CD14-positive monocyte (primary cell): ENCODE measurements around the gene HNRNPF. TPM values are rescaled to one million over a fixed set of nuclear protein-coding genes. Genes with fewer than 3 reads are reported as not detected.
A peak's percentile ranks its signal among the peaks of the same experiment; 100 is the strongest.

Source experiments
- DNase-seq, 3 donors: peaks; one replicate each; pipeline ENCODE4 v3.0.0-alpha.2; 2011 to 2022
- H2AFZ ChIP-seq: 2 replicates; pipeline ENCODE4 v1.6.0; 2012; ENCODE audit warnings: mild to moderate bottlenecking, low read depth, low read length, inconsistent platforms; ENCODE audit not compliant: insufficient read depth, poor library complexity, severe bottlenecking
- H3K27ac ChIP-seq, 2 donors: 1 replicate in 1 of 2; 2 replicates in 1 of 2; pipeline ENCODE4 v1.5.1; 2012 to 2013; ENCODE audit warnings: low read length in 2 of 2, control low read depth in 1 of 2, inconsistent platforms in 1 of 2, low read depth in 1 of 2, mild to moderate bottlenecking in 1 of 2
- H3K27me3 ChIP-seq, 2 donors: one replicate each; pipeline versions ENCODE4 v1.6.0 to v1.6.1; 2011 to 2013; ENCODE audit warnings: low read length in 2 of 2; ENCODE audit not compliant: control insufficient read depth in 2 of 2, insufficient read depth in 2 of 2
- H3K36me3 ChIP-seq, 2 donors: replicated peaks in 1 of 2; 1 replicate in 1 of 2; 2 replicates in 1 of 2; pipeline versions ENCODE4 v1.5.1 to v1.6.1; 2012 to 2013; ENCODE audit warnings: low read length in 2 of 2, control low read depth in 1 of 2, inconsistent platforms in 1 of 2, mild to moderate bottlenecking in 1 of 2; ENCODE audit not compliant: insufficient read depth in 2 of 2, control insufficient read depth in 1 of 2
- H3K4me1 ChIP-seq, 2 donors: 1 replicate in 1 of 2; 2 replicates in 1 of 2; pipeline versions ENCODE4 v1.5.1 to v1.6.1; 2012 to 2013; ENCODE audit warnings: low read length in 2 of 2, control low read depth in 1 of 2, inconsistent platforms in 1 of 2, mild to moderate bottlenecking in 1 of 2, moderate library complexity in 1 of 2; ENCODE audit not compliant: insufficient read depth in 2 of 2, control insufficient read depth in 1 of 2
- H3K4me2 ChIP-seq: replicated peaks from 2 replicates; pipeline ENCODE3; 2012; ENCODE audit warnings: low read length, moderate library complexity, mild to moderate bottlenecking; ENCODE audit not compliant: poor library complexity, severe bottlenecking; ENCODE audit errors: extremely low read depth
- H3K4me3 ChIP-seq, 3 experiments: fragments of 200-600 bp in 1 of 3; sonication (generic) in 1 of 3; replicated peaks in 1 of 3; 1 replicate in 2 of 3; 2 replicates in 1 of 3; pipeline ENCODE4 v1.5.1; 2011 to 2013; ENCODE audit warnings: low read length in 3 of 3, mild to moderate bottlenecking in 3 of 3, control low read depth in 2 of 3, low read depth in 2 of 3, inconsistent platforms in 1 of 3, moderate library complexity in 1 of 3
- H3K79me2 ChIP-seq: 2 replicates; pipeline ENCODE4 v1.6.0; 2012; ENCODE audit warnings: mild to moderate bottlenecking, control low read depth, inconsistent platforms, low read length, moderate library complexity; ENCODE audit not compliant: insufficient read depth
- H3K9ac ChIP-seq: 2 replicates; pipeline ENCODE4 v1.6.0; 2017; ENCODE audit warnings: low read length, mild to moderate bottlenecking; ENCODE audit not compliant: insufficient read depth, poor library complexity, severe bottlenecking
- H3K9me3 ChIP-seq, 2 donors: replicated peaks in 1 of 2; 1 replicate in 1 of 2; 2 replicates in 1 of 2; pipeline versions ENCODE4 v1.5.1 to v1.6.1; 2012 to 2013; ENCODE audit warnings: low read length in 2 of 2, control low read depth in 1 of 2; ENCODE audit not compliant: control insufficient read depth in 1 of 2, insufficient read depth in 1 of 2
- H4K20me1 ChIP-seq: 2 replicates; pipeline ENCODE4 v1.6.0; 2012; ENCODE audit warnings: mild to moderate bottlenecking, low read length, control low read depth, moderate library complexity; ENCODE audit not compliant: insufficient read depth
- H3K27ac Mint-ChIP-seq, 7 donors: one replicate each; pipeline ENCODE4 v1.8.0; 2020; ENCODE audit warnings: mild to moderate bottlenecking in 7 of 7, mixed read lengths in 7 of 7, moderate library complexity in 6 of 7, inconsistent platforms in 2 of 7
- H3K27me3 Mint-ChIP-seq, 3 donors: one replicate each; pipeline ENCODE4 v1.8.0; 2021 to 2022; ENCODE audit warnings: low read depth in 3 of 3, mild to moderate bottlenecking in 3 of 3, mixed read lengths in 3 of 3, moderate library complexity in 3 of 3, inconsistent platforms in 1 of 3
- H3K36me3 Mint-ChIP-seq, 2 donors: one replicate each; pipeline ENCODE4 v1.8.0; 2020; ENCODE audit warnings: mixed read lengths in 2 of 2, inconsistent platforms in 1 of 2, mild to moderate bottlenecking in 1 of 2
- H3K4me1 Mint-ChIP-seq: one replicate; pipeline ENCODE4 v1.8.0; 2020; ENCODE audit warnings: mild to moderate bottlenecking, mixed read lengths
- H3K4me3 Mint-ChIP-seq, 2 donors: one replicate each; pipeline ENCODE4 v1.8.0; 2020; ENCODE audit warnings: mild to moderate bottlenecking in 2 of 2, mixed read lengths in 2 of 2, moderate library complexity in 1 of 2
- H3K9me3 Mint-ChIP-seq, 7 donors: one replicate each; pipeline ENCODE4 v1.8.0; 2020 to 2022; ENCODE audit warnings: mixed read lengths in 7 of 7, mild to moderate bottlenecking in 6 of 7, moderate library complexity in 6 of 7, inconsistent platforms in 2 of 7
- WGBS: methylation state at CpG from one replicate; pipeline ENCODE4 v1.1.5; 2013; ENCODE audit warnings: missing lambda C conversion rate; ENCODE audit not compliant: insufficient coverage; 5-methylcytosine and 5-hydroxymethylcytosine counted together
- intact Hi-C, 2 donors: fragments of 100-400 bp; cut with micrococcal nuclease; formaldehyde crosslinking; loops; one replicate each; pipeline versions ENCODE4 v1.15.0 to v1.15.1; 2023
- polyA plus RNA-seq, 3 donors: library from polyadenylated mRNA; depleted of rRNA in 1 of 3; unstranded in 2 of 3; stranded (reverse) in 1 of 3; fragments of 300-500 nt in 2 of 3; fragments of >200 nt in 1 of 3; fragmentation: Illumina TruSeq in 2 of 3; gene quantifications; 1 replicate in 2 of 3; 2 replicates in 1 of 3; pipeline ENCODE4 v1.2.3, GENCODE V29; 2012 to 2021
- TF ChIP-seq, protein P1 (sequence below): fragments of 200-600 bp; IDR thresholded peaks from one replicate; pipeline ENCODE4 v1.8.0; 2022; ENCODE audit warnings: antibody characterized with exemption, mild to moderate bottlenecking

HNRNPF gene
- polyA plus RNA-seq, 3 donors, result 115 to 189 (median 188) TPM

DNA sequence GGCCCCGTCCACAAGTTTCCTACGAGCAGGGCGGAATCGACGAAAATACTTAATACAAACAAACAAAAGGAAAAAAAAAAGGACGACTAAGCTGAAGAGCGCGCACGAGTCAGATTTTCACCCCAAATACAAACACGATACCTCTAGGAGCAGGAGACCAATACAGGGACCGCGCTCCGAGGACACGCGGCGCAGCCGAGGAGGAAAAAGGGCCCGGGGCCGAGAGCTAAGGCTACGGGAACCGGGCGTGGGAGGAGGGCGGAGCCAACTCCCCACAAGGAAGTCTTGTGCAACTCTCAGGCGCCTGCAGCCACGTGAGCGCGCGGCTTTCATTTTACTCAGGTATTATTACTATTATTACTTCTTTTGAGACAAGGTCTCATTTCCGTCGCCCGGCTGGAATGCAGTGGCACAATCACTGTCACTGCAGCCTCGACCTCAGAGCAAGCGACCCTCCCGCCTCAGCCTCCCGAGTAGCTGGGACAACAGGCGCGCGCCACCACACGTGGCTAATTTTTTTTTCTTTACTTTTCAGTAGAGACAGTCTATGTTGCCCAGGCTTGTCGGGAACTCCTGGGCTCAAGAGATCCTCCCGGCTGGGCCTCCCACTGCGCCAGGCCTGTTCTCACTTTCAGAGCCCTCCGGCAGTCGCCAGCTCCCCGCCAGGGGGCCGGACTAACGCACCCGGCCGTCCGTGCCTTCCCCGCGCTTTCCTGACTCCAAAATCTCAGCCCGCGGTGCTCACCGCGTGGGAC lies 1.2 kb downstream of the HNRNPF start:
- Histone ChIP-seq H3K4me3 (peak overlapping the region; percentile 59 to 86 (median 65)), H3K36me3 (peaks cover 0 to 12% of the 10 kb centered on the region in 2 donors), H4K20me1 (peaks cover 50% of the 10 kb centered on the region), H2AFZ (peak overlapping the region; percentile 50), H3K27me3 (no peaks in the 10 kb centered on the region), H3K79me2 (peaks cover 71% of the 10 kb centered on the region), H3K27ac (peak overlapping the region; percentile 94 to 99), H3K9me3 (no peaks in the 10 kb centered on the region), H3K4me2 (peak overlapping the region; percentile 96), H3K9ac (peak overlapping the region; percentile 97), H3K4me1 (peaks cover 38 to 57% of the 10 kb centered on the region in 2 donors)
- intact Hi-C loops, result loop anchor here in 1 of 2 donors (2.0 kb wide), 1 partner anchor 13 kb away; no protein-coding TSS in a partner anchor
- TF ChIP-seq, protein P1, sequence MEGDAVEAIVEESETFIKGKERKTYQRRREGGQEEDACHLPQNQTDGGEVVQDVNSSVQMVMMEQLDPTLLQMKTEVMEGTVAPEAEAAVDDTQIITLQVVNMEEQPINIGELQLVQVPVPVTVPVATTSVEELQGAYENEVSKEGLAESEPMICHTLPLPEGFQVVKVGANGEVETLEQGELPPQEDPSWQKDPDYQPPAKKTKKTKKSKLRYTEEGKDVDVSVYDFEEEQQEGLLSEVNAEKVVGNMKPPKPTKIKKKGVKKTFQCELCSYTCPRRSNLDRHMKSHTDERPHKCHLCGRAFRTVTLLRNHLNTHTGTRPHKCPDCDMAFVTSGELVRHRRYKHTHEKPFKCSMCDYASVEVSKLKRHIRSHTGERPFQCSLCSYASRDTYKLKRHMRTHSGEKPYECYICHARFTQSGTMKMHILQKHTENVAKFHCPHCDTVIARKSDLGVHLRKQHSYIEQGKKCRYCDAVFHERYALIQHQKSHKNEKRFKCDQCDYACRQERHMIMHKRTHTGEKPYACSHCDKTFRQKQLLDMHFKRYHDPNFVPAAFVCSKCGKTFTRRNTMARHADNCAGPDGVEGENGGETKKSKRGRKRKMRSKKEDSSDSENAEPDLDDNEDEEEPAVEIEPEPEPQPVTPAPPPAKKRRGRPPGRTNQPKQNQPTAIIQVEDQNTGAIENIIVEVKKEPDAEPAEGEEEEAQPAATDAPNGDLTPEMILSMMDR, result peak; percentile 64
- H3K36me3 Mint-ChIP-seq, result peaks cover 8 to 15% of the 10 kb centered on the region in 2 donors
- WGBS, result under 1% methylated on average over 28 of the region's 56 CpGs
- H3K27ac Mint-ChIP-seq, result peak overlapping the region; percentile 99 to 100 (median 100)
- peak; percentile 90 to 91 (median 90) for DNase-seq
- peak overlapping the region; percentile 96 for H3K4me3 Mint-ChIP-seq
- peaks cover 47% of the 10 kb centered on the region for H3K4me1 Mint-ChIP-seq
- H3K9me3 Mint-ChIP-seq, result peaks cover 0 to 2% (median 0%) of the 10 kb centered on the region in 7 donors
- peaks cover 0 to 3% (median 1%) of the 10 kb centered on the region in 3 donors for H3K27me3 Mint-ChIP-seq

DNA sequence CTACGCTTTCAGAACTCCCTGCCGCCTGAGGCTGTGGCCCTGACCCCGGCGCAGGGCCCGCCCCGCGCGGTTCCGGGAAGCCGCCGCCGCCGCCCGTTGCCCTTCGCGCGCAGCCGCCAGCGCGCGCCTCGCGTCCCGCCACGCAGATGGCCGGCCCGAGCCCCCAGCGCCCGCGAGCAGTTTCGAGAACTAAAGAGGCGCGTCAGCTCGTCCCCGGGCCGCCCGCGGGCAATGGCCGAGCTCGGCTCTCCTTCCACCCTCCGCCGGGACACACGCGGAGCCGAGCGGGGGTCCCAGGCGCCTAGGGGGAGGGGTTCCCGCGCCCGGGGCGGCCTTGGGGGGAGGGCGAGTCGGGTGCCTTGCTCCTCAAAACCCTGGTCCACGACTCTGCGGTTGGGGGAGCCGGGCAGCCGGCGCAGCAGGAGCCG lies 1.8 kb downstream of the HNRNPF start:
- peak overlapping the region; percentile 94 to 99 for H3K27ac ChIP-seq
- peak overlapping the region; percentile 96 for H3K4me2 ChIP-seq
- Mint-ChIP-seq H3K4me1 (peaks cover 52% of the 10 kb centered on the region), H3K27ac (peak overlapping the region; percentile 99 to 100 (median 100)), H3K9me3 (peaks cover 0 to 2% (median 0%) of the 10 kb centered on the region in 7 donors), H3K4me3 (peak overlapping the region; percentile 96), H3K27me3 (peaks cover 0 to 3% (median 1%) of the 10 kb centered on the region in 3 donors), H3K36me3 (peaks cover 8 to 15% of the 10 kb centered on the region in 2 donors)
- peaks cover 56% of the 10 kb centered on the region for H4K20me1 ChIP-seq
- peaks cover 77% of the 10 kb centered on the region for H3K79me2 ChIP-seq
- under 1% methylated on average over 43 of the region's 59 CpGs for WGBS
- TF ChIP-seq, protein P1, result no peak
- DNase-seq, result peak; percentile 38 to 51 (median 47)
- H3K9ac ChIP-seq, result peak overlapping the region; percentile 97
- H3K36me3 ChIP-seq, result peaks cover 0 to 12% of the 10 kb centered on the region in 2 donors
- H3K27me3 ChIP-seq, result no peaks in the 10 kb centered on the region
- intact Hi-C loops, result no loop called here
- H3K9me3 ChIP-seq, result no peaks in the 10 kb centered on the region
- peak overlapping the region; percentile 59 to 86 (median 65) for H3K4me3 ChIP-seq
- H2AFZ ChIP-seq, result peak overlapping the region; percentile 50
- H3K4me1 ChIP-seq, result peaks cover 38 to 62% of the 10 kb centered on the region in 2 donors
